WTC11 (cell line): ENCODE results near the gene LRRC10B. TPM values are rescaled to one million over a fixed set of nuclear protein-coding genes. Genes with fewer than 3 reads are reported as not detected.

Source experiments
- ATAC-seq: fragments of 200-7000 bp; cut with Tn5 transposase; 2 replicates; pipeline ENCODE4 v1.10.0; 2021; ENCODE audit warnings: mild to moderate bottlenecking, moderate library complexity
- CTCF ChIA-PET: fragments of 300-600 bp; sonication (Branson Sonifier 250); formaldehyde crosslinking; loops from one replicate; lab custom pipeline; 2021; ENCODE audit warnings: antibody characterized with exemption; lab: Charles Lee
- POLR2A ChIA-PET: fragments of 350-600 bp; sonication (Branson Sonifier 250); formaldehyde crosslinking; loops from one replicate; lab custom pipeline; 2021; ENCODE audit warnings: antibody characterized with exemption; lab: Charles Lee
- DNase-seq: peaks from one replicate; pipeline ENCODE4 v3.0.0; 2021; ENCODE audit warnings: low spot score
- H3K27ac Mint-ChIP-seq: 2 replicates; pipeline ENCODE4 v1.8.0; 2021; ENCODE audit warnings: mixed read lengths
- H3K27me3 Mint-ChIP-seq: 2 replicates; pipeline ENCODE4 v1.8.0; 2021; ENCODE audit warnings: low read depth, mild to moderate bottlenecking, moderate library complexity, mixed read lengths
- H3K36me3 Mint-ChIP-seq: 2 replicates; pipeline ENCODE4 v1.8.0; 2021; ENCODE audit warnings: mixed read lengths
- H3K4me1 Mint-ChIP-seq: 2 replicates; pipeline ENCODE4 v1.8.0; 2022; ENCODE audit warnings: mixed read lengths
- H3K4me3 Mint-ChIP-seq: 2 replicates; pipeline ENCODE4 v1.8.0; 2021; ENCODE audit warnings: mild to moderate bottlenecking, moderate library complexity, mixed read lengths
- H3K9me3 Mint-ChIP-seq: 2 replicates; pipeline ENCODE4 v1.8.0; 2021; ENCODE audit warnings: mixed read lengths
- AR ChIP-seq: fragments of 250-450 bp; sonication (Bioruptor Pico); IDR thresholded peaks from 2 replicates; pipeline ENCODE4 v1.9.0; 2021; ENCODE audit warnings: mild to moderate bottlenecking
- ATF1 ChIP-seq: sonication (generic); formaldehyde crosslinking; IDR thresholded peaks from 2 replicates; pipeline ENCODE4 v1.8.1; 2023; ENCODE audit warnings: mild to moderate bottlenecking, moderate library complexity, missing genetic modification reagents
- CBFB ChIP-seq: sonication (generic); formaldehyde crosslinking; IDR thresholded peaks from 2 replicates; pipeline ENCODE4 v1.8.1; 2022; ENCODE audit warnings: mild to moderate bottlenecking, low read depth, missing genetic modification reagents
- CREB1 ChIP-seq: sonication (generic); formaldehyde crosslinking; IDR thresholded peaks from 2 replicates; pipeline ENCODE4 v1.8.0; 2023; ENCODE audit warnings: mild to moderate bottlenecking, missing genetic modification reagents
- CREM ChIP-seq: sonication (generic); formaldehyde crosslinking; IDR thresholded peaks from 2 replicates; pipeline ENCODE4 v1.8.1; 2022; ENCODE audit warnings: mild to moderate bottlenecking, missing genetic modification reagents, moderate library complexity
- ETV6 ChIP-seq: sonication (generic); formaldehyde crosslinking; IDR thresholded peaks from 2 replicates; pipeline ENCODE4 v1.8.1; 2022; ENCODE audit warnings: mild to moderate bottlenecking, missing genetic modification reagents
- FOXJ3 ChIP-seq: sonication (generic); formaldehyde crosslinking; IDR thresholded peaks from 2 replicates; pipeline ENCODE4 v1.9.0; 2021; ENCODE audit warnings: missing genetic modification reagents, mild to moderate bottlenecking, borderline replicate concordance
- FOXK1 ChIP-seq: sonication (generic); formaldehyde crosslinking; IDR thresholded peaks from 2 replicates; pipeline ENCODE4 v1.8.0; 2022; ENCODE audit warnings: mild to moderate bottlenecking, moderate library complexity, missing genetic modification reagents
- JUN ChIP-seq: sonication (generic); formaldehyde crosslinking; IDR thresholded peaks from 2 replicates; pipeline ENCODE4 v1.8.0; 2023; ENCODE audit warnings: mild to moderate bottlenecking, missing genetic modification reagents
- KAT7 ChIP-seq: sonication (generic); formaldehyde crosslinking; IDR thresholded peaks from 2 replicates; pipeline ENCODE4 v1.8.1; 2023; ENCODE audit warnings: missing genetic modification reagents, mild to moderate bottlenecking, borderline replicate concordance
- MXD4 ChIP-seq: fragments of 250-450 bp; sonication (Bioruptor Pico); IDR thresholded peaks from 2 replicates; pipeline ENCODE4 v1.8.0; 2021; ENCODE audit warnings: mild to moderate bottlenecking, moderate library complexity, borderline replicate concordance
- NFE2L1 ChIP-seq: sonication (generic); formaldehyde crosslinking; IDR thresholded peaks from 2 replicates; pipeline ENCODE4 v1.8.1; 2023; ENCODE audit warnings: missing genetic modification reagents
- NR1H2 ChIP-seq: sonication (generic); formaldehyde crosslinking; IDR thresholded peaks from 2 replicates; pipeline ENCODE4 v1.9.0; 2021; ENCODE audit warnings: mild to moderate bottlenecking, moderate library complexity, missing genetic modification reagents
- NR2C2 ChIP-seq: sonication (generic); formaldehyde crosslinking; IDR thresholded peaks from 2 replicates; pipeline ENCODE4 v1.8.0; 2022; ENCODE audit warnings: mild to moderate bottlenecking, missing genetic modification reagents
- PRRX2 ChIP-seq: fragments of 250-450 bp; sonication (Bioruptor Pico); IDR thresholded peaks from 2 replicates; pipeline ENCODE4 v1.8.0; 2021; ENCODE audit warnings: mild to moderate bottlenecking
- SMAD3 ChIP-seq: sonication (generic); formaldehyde crosslinking; IDR thresholded peaks from 2 replicates; pipeline ENCODE4 v1.8.0; 2022; ENCODE audit warnings: missing genetic modification reagents, mild to moderate bottlenecking, borderline replicate concordance
- TCF7 ChIP-seq: sonication (generic); formaldehyde crosslinking; IDR thresholded peaks from 2 replicates; pipeline ENCODE4 v1.8.0; 2022; ENCODE audit warnings: mild to moderate bottlenecking, low read depth, missing genetic modification reagents, moderate library complexity
- TEAD1 ChIP-seq: sonication (generic); formaldehyde crosslinking; IDR thresholded peaks from 2 replicates; pipeline ENCODE4 v1.8.0; 2022; ENCODE audit warnings: mild to moderate bottlenecking, missing genetic modification reagents
- ZNF232 ChIP-seq: sonication (generic); formaldehyde crosslinking; IDR thresholded peaks from 2 replicates; pipeline ENCODE4 v1.8.0; 2022; ENCODE audit warnings: mild to moderate bottlenecking, missing genetic modification reagents
- ZNF317 ChIP-seq: sonication (generic); formaldehyde crosslinking; IDR thresholded peaks from 2 replicates; pipeline ENCODE4 v1.8.1; 2023; ENCODE audit warnings: low read depth, mild to moderate bottlenecking, moderate library complexity, missing genetic modification reagents, borderline replicate concordance
- ZNF416 ChIP-seq: fragments of 250-450 bp; sonication (Bioruptor Pico); IDR thresholded peaks from 2 replicates; pipeline ENCODE4 v1.9.0; 2021; ENCODE audit warnings: mild to moderate bottlenecking, inconsistent platforms
- ZNF671 ChIP-seq: fragments of 250-450 bp; sonication (Bioruptor Pico); IDR thresholded peaks from 2 replicates; pipeline ENCODE4 v1.8.0; 2021; ENCODE audit warnings: mild to moderate bottlenecking
- ZSCAN18 ChIP-seq: fragments of 250-450 bp; sonication (Bioruptor Pico); IDR thresholded peaks from 2 replicates; pipeline ENCODE4 v2.1.2; 2022; ENCODE audit warnings: mild to moderate bottlenecking, moderate library complexity
- total RNA-seq: library from RNA; stranded (reverse); gene quantifications from 3 replicates; pipeline ENCODE4 v1.2.3, GENCODE V29; 2021
- TF ChIP-seq, protein P1 (sequence below): sonication (generic); formaldehyde crosslinking; IDR thresholded peaks from 2 replicates; pipeline ENCODE4 v1.8.0; 2023; ENCODE audit warnings: mild to moderate bottlenecking, missing genetic modification reagents
- TF ChIP-seq, protein P2 (sequence below): fragments of 200-600 bp; IDR thresholded peaks from 2 replicates; pipeline ENCODE4 v1.8.0; 2022; ENCODE audit warnings: antibody characterized with exemption
- TF ChIP-seq, protein P3 (sequence below): sonication (generic); formaldehyde crosslinking; IDR thresholded peaks from 2 replicates; pipeline ENCODE4 v1.8.0; 2022; ENCODE audit warnings: missing genetic modification reagents

Gene LRRC10B
- total RNA-seq, 1 experiment from 2014 or later: 1.5 TPM

DNA sequence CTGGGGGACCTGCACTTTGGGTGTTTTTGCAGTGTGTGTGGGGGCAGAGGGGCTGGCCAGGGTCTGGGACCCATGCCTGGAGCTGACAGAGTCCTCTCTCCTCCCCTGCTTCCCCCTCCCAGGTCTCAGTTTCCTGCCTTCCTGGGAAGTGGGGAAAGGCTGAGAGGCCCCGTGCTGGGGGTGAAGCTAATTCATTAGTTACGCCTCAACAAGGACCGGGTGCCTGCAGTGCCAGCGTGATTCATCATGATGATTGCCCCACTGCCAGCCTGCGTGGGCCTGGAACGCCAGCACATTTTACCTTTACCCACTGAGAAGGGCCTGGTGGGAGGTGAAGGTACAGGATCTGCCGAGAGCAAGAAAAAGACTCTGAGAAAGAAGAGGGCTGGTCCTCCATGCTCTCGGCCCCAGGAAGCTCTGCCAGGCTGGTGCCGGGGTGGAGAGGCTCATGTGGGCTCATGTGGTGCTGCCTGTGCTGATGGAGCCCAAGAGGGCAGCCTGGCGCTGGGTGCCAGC lies 2.9 kb upstream of the LRRC10B start:
- Mint-ChIP-seq H3K27me3 (peaks cover 43% of the 10 kb centered on the region), H3K9me3 (no peaks in the 10 kb centered on the region), H3K36me3 (no peaks in the 10 kb centered on the region), H3K4me3 (no peak overlapping the region)
- ATAC-seq: no peak
- CTCF ChIA-PET: interaction anchor here (0.9 to 5.6 kb wide), 8 partner anchors 12 to 81 kb away, joined by 3 to 61 read pairs (median 4); a partner anchor contains a TSS
- TF ChIP-seq TEAD1 (CRISPR knock-in tag) (no peak), ATF1 (CRISPR knock-in tag) (no peak), PRRX2 (CRISPR knock-in tag) (no peak), MXD4 (no peak), CBFB (CRISPR knock-in tag) (no peak), CREM (CRISPR knock-in tag) (no peak), NR1H2 (CRISPR knock-in tag) (no peak), KAT7 (no peak), ZSCAN18 (no peak), ETV6 (CRISPR knock-in tag) (no peak), ZNF416 (no peak), TCF7 (CRISPR knock-in tag) (no peak), CREB1 (CRISPR knock-in tag) (no peak), NFE2L1 (CRISPR knock-in tag) (no peak), ZNF317 (no peak), SMAD3 (no peak), ZNF671 (CRISPR knock-in tag) (no peak), AR (no peak), FOXJ3 (CRISPR knock-in tag) (no peak)
- TF ChIP-seq, protein P1, sequence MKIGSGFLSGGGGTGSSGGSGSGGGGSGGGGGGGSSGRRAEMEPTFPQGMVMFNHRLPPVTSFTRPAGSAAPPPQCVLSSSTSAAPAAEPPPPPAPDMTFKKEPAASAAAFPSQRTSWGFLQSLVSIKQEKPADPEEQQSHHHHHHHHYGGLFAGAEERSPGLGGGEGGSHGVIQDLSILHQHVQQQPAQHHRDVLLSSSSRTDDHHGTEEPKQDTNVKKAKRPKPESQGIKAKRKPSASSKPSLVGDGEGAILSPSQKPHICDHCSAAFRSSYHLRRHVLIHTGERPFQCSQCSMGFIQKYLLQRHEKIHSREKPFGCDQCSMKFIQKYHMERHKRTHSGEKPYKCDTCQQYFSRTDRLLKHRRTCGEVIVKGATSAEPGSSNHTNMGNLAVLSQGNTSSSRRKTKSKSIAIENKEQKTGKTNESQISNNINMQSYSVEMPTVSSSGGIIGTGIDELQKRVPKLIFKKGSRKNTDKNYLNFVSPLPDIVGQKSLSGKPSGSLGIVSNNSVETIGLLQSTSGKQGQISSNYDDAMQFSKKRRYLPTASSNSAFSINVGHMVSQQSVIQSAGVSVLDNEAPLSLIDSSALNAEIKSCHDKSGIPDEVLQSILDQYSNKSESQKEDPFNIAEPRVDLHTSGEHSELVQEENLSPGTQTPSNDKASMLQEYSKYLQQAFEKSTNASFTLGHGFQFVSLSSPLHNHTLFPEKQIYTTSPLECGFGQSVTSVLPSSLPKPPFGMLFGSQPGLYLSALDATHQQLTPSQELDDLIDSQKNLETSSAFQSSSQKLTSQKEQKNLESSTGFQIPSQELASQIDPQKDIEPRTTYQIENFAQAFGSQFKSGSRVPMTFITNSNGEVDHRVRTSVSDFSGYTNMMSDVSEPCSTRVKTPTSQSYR (CRISPR knock-in tag): no peak
- TF ChIP-seq, all 79 proteins: peak for 0
- POLR2A ChIA-PET: no interaction called here
- DNase-seq: no peak
- Mint-ChIP-seq H3K27ac (no peak overlapping the region), H3K4me1 (peaks cover 60% of the 10 kb centered on the region)

DNA sequence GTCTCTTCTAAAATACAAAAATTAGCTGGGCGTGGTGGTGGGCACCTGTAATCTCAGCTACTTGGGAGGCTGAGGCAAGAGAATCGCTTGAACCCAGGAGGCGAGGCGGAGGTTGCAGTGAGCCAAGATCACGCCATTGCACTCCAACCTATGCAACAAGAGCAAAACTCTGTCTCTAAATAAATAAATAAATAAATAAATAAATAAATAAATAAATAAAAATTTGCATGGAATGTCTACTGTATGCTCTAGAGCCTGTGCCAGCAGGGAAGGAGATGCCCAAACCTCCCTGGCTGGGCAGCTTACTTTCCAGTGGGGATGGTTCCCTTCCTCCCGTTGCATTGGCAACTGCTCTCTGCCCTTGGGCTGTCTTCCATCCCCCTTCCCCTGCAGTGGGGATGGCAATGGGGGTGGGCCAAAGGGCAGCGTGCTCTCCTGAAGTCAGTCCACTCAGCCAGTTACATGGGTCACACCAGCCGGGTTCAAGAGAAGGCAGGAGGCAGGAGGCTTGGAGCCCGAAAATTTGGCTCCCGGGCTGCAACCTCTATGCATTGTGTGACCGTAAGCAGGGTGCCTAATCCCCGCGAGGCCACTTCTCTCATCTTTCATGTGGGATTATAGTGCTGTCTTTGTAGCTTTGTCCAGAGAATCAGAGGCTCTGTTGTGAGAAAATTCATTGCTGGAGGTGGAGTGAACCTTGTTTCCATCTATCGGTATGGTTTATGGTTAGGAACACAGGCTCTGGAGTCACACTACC lies 1.4 kb upstream of the LRRC10B start:
- Mint-ChIP-seq H3K27me3 (peaks cover 56% of the 10 kb centered on the region), H3K4me3 (peak overlapping the region; percentile 66), H3K36me3 (no peaks in the 10 kb centered on the region), H3K9me3 (no peaks in the 10 kb centered on the region), H3K27ac (no peak overlapping the region), H3K4me1 (peaks cover 57% of the 10 kb centered on the region)
- CTCF ChIA-PET: interaction anchor here (0.6 to 11.3 kb wide), 14 partner anchors 10 to 240 kb away, joined by 3 to 552 read pairs (median 15); a partner anchor contains a TSS
- no peak for DNase-seq
- no peak for ATAC-seq
- POLR2A ChIA-PET: no interaction called here
- TF ChIP-seq ZNF232 (CRISPR knock-in tag) (no peak), JUN (no peak), FOXK1 (no peak), NR2C2 (CRISPR knock-in tag) (no peak)
- TF ChIP-seq, protein P2, sequence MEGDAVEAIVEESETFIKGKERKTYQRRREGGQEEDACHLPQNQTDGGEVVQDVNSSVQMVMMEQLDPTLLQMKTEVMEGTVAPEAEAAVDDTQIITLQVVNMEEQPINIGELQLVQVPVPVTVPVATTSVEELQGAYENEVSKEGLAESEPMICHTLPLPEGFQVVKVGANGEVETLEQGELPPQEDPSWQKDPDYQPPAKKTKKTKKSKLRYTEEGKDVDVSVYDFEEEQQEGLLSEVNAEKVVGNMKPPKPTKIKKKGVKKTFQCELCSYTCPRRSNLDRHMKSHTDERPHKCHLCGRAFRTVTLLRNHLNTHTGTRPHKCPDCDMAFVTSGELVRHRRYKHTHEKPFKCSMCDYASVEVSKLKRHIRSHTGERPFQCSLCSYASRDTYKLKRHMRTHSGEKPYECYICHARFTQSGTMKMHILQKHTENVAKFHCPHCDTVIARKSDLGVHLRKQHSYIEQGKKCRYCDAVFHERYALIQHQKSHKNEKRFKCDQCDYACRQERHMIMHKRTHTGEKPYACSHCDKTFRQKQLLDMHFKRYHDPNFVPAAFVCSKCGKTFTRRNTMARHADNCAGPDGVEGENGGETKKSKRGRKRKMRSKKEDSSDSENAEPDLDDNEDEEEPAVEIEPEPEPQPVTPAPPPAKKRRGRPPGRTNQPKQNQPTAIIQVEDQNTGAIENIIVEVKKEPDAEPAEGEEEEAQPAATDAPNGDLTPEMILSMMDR: no peak
- TF ChIP-seq, protein P3, sequence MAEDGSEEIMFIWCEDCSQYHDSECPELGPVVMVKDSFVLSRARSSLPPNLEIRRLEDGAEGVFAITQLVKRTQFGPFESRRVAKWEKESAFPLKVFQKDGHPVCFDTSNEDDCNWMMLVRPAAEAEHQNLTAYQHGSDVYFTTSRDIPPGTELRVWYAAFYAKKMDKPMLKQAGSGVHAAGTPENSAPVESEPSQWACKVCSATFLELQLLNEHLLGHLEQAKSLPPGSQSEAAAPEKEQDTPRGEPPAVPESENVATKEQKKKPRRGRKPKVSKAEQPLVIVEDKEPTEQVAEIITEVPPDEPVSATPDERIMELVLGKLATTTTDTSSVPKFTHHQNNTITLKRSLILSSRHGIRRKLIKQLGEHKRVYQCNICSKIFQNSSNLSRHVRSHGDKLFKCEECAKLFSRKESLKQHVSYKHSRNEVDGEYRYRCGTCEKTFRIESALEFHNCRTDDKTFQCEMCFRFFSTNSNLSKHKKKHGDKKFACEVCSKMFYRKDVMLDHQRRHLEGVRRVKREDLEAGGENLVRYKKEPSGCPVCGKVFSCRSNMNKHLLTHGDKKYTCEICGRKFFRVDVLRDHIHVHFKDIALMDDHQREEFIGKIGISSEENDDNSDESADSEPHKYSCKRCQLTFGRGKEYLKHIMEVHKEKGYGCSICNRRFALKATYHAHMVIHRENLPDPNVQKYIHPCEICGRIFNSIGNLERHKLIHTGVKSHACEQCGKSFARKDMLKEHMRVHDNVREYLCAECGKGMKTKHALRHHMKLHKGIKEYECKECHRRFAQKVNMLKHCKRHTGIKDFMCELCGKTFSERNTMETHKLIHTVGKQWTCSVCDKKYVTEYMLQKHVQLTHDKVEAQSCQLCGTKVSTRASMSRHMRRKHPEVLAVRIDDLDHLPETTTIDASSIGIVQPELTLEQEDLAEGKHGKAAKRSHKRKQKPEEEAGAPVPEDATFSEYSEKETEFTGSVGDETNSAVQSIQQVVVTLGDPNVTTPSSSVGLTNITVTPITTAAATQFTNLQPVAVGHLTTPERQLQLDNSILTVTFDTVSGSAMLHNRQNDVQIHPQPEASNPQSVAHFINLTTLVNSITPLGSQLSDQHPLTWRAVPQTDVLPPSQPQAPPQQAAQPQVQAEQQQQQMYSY (CRISPR knock-in tag): no peak
